ENCODE measurements around the gene CRLF1. TPM values are rescaled to one million over a fixed set of nuclear protein-coding genes. Genes with fewer than 3 reads are reported as not detected.

Gene CRLF1
- total and polyA plus RNA-seq, 2 of the 8 experiments (the other 6 are each of a cell fraction or from before 2014, with no cell fraction given), result 7.2 to 10.3 TPM

DNA sequence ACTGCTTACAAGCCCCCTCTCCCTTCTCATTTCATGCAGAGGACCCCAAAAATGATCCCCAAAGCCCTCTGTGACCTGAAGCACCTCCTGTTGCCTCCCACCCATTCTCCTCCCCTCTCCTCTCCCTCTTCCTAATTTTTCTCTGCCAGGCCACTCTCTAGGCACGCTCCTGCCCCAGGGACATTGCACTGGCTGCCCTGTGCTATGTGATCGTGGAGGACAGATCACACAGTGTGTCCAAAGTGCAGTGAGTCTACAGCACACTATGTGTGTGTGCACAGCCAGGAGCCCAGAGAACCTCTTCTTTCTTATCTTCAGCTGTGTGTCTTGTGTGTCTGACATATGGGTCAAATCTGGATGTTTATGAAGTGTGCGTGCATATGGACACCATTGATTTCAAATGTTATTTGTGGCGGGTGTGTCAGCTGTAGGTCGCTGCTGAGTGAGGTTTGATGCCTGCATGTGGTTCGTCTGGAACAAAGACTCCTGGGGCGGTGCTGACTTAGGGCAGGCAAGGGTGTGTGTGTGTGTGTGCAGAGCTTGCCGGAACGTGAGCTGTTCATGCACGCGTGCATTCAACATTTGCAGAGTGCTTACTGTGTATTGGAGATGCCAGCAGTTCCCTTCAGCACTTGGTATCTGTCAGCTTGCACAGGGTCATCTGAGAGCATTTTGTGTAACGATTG is 28.2 kb upstream of the CRLF1 start:
- peaks cover 4 to 9% (median 4%) of the 10 kb centered on the region in 4 experiments; a peak in 5 of 7 replicates for H3K4me1 ChIP-seq (replicated peaks in 1 of 4; ENCODE audit: control insufficient read depth in 3 of 4, insufficient read depth in 4 of 4, low read length in 3 of 4)
- H3K9me3 ChIP-seq (ENCODE audit: insufficient read depth in 2 of 2, low read depth in 1 of 2, low read length in 1 of 2), result no peaks in the 10 kb centered on the region
- H3K14ac ChIP-seq (ENCODE audit: insufficient read length), result no peak overlapping the region
- peaks cover 0 to 11% (median 5%) of the 10 kb centered on the region in 4 experiments; a peak in 4 of 7 replicates for H3K27me3 ChIP-seq (replicated peaks in 1 of 4; ENCODE audit: control insufficient read depth in 3 of 4, extremely low read depth in 1 of 4, insufficient read depth in 3 of 4, low read length in 3 of 4)
- no peak overlapping the region for H3K27ac ChIP-seq (ENCODE audit: low read depth, low read length)
- no peak overlapping the region for H3K4me3 ChIP-seq (ENCODE audit: extremely low read depth in 1 of 4, insufficient read depth in 2 of 4, low read depth in 3 of 4, low read length in 4 of 4)
- H2BK120ac ChIP-seq (replicated peaks; ENCODE audit: low read depth, low read length), result no peak overlapping the region
- H2AK5ac ChIP-seq (ENCODE audit: low read depth, low read length), result no peak overlapping the region
- H3K23me2 ChIP-seq (ENCODE audit: low read depth, low read length), result peaks cover 8% of the 10 kb centered on the region; the same call in 1 of the 2 replicates
- H2BK15ac ChIP-seq (ENCODE audit: low read length), result no peak overlapping the region
- H3K9ac ChIP-seq (replicated peaks in 1 of 4; ENCODE audit: extremely low read depth in 1 of 4, low read depth in 3 of 4, low read length in 3 of 4), result no peak overlapping the region
- no peak for FAIRE-seq
- POLR2A ChIA-PET (ENCODE audit: partially characterized antibody), result interaction anchor here (0.8 to 2.3 kb wide), 7 partner anchors 11 to 63 kb away, joined by 3 to 9 read pairs (median 3); partner anchors contain the start of gene UBA52
- no peak overlapping the region for H4K5ac ChIP-seq (ENCODE audit: insufficient read length, low read depth, low read length)
- no peak overlapping the region for H2AFZ ChIP-seq (ENCODE audit: low read length)
- H3K4ac ChIP-seq (replicated peaks; ENCODE audit: insufficient read length, low read depth, low read length), result no peak overlapping the region
- no peak overlapping the region for H2BK5ac ChIP-seq (ENCODE audit: low read depth, low read length)
- CTCF ChIA-PET (ENCODE audit: partially characterized antibody), result interaction anchor here (1.0 to 1.3 kb wide), 7 partner anchors 9 to 115 kb away, joined by 3 to 6 read pairs (median 3); no protein-coding TSS in a partner anchor
- peaks cover 0 to 6% of the 10 kb centered on the region in 2 experiments for H4K20me1 ChIP-seq (replicated peaks in 1 of 2; ENCODE audit: control insufficient read depth in 1 of 2, insufficient read depth in 2 of 2, low read length in 2 of 2)
- H3K18ac ChIP-seq (ENCODE audit: extremely low read depth, low read length), result no peak overlapping the region
- H3K56ac ChIP-seq (replicated peaks; ENCODE audit: insufficient read length, low read depth, low read length), result no peak overlapping the region
- H3K4me2 ChIP-seq (ENCODE audit: insufficient read depth in 1 of 2, low read depth in 2 of 2, low read length in 2 of 2), result no peak overlapping the region; a peak in 1 of 4 replicates
- 86% methylated on average over 12 of the region's 12 CpGs; no CpG with 5 or more reads in 1 of the 2 experiments for WGBS, 2 experiments (ENCODE audit: extremely low coverage in 1 of 2, insufficient coverage in 1 of 2, insufficient read length in 1 of 2, insufficient replicate concordance in 2 of 2, low coverage in 1 of 2, low lambda C conversion rate in 2 of 2, missing lambda C conversion rate in 1 of 2)
- H3K79me2 ChIP-seq (ENCODE audit: control insufficient read depth in 1 of 2, insufficient read depth in 2 of 2, low read length in 2 of 2), result peaks cover 2 to 4% of the 10 kb centered on the region in 2 experiments
- H3K23ac ChIP-seq (ENCODE audit: insufficient read length), result no peak overlapping the region
- no peak overlapping the region for H4K8ac ChIP-seq (ENCODE audit: extremely low read depth, insufficient read depth, low read length)
- H3K79me1 ChIP-seq (ENCODE audit: low read depth, low read length), result peaks cover 7% of the 10 kb centered on the region
- H3K36me3 ChIP-seq (ENCODE audit: control insufficient read depth in 2 of 4, insufficient read depth in 4 of 4, low read length in 3 of 4), result no peaks in the 10 kb centered on the region
- no peak overlapping the region for H2BK20ac ChIP-seq (ENCODE audit: low read length)
- H4K91ac ChIP-seq (replicated peaks; ENCODE audit: insufficient read length, low read length), result no peak overlapping the region
- H2BK12ac ChIP-seq (ENCODE audit: low read depth, low read length), result no peak overlapping the region
- DNase-seq (ENCODE audit: low read depth in 1 of 2, low spot score in 2 of 2), result no peak
- TF ChIP-seq CHD2 (IDR thresholded peaks at IDR 0.05; ENCODE audit: low read length), result no peak

All from H1 (cell line).